ENCODE measurements around the gene MTMR6. TPM values are rescaled to one million over a fixed set of nuclear protein-coding genes. Genes with fewer than 3 reads are reported as not detected.

MTMR6 gene
- total RNA-seq, 1 experiment from 2014 or later = 20.3 TPM

DNA sequence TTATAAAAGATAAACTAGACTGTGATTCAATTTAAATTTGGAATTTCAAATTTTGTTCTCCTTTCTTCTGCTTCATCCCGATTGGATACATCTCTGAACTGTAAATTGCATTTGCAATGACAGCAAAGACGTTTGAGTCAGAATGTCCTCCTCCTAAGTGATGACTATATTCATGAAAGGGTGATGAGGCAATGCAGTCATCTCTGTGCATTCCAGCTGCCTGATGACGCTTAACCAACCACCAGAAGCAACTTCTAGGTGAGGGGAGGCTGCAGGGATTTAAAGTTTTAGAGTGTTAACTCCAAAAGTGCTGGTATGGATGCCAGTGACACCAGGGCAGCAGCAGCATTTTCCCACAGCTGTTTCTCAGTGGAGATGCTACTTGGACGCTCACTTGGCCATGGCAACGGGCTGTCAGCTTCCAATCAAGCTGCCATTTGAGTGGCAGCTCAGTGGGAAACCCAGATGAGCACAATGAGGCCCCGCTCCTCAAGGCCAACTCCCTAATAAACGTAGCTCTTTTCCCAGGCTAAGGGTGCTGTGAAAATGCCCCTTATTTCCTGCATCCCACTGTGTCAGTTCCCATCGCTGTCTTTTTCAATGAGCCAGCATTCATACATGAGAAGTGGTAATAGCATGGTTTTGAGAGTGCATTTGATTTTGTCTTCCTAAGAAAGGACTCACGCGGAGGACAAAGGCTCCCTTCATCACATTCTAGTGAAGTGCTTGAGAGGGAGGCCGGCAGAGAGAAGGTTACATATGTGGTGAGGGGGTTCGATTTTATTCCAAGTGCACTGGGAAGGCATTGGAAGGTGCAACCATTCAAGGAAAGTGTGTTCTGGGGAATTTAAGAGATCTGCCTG, 70.0 kb downstream of the MTMR6 start:
- peak; percentile 11 for DNase-seq (ENCODE audit: low read depth)

- no peak for DNase-seq (ENCODE audit: low read depth)
These were observed 72.1 kb downstream of the MTMR6 start for GRCh38 chr13:25215253-25215575.

DNA sequence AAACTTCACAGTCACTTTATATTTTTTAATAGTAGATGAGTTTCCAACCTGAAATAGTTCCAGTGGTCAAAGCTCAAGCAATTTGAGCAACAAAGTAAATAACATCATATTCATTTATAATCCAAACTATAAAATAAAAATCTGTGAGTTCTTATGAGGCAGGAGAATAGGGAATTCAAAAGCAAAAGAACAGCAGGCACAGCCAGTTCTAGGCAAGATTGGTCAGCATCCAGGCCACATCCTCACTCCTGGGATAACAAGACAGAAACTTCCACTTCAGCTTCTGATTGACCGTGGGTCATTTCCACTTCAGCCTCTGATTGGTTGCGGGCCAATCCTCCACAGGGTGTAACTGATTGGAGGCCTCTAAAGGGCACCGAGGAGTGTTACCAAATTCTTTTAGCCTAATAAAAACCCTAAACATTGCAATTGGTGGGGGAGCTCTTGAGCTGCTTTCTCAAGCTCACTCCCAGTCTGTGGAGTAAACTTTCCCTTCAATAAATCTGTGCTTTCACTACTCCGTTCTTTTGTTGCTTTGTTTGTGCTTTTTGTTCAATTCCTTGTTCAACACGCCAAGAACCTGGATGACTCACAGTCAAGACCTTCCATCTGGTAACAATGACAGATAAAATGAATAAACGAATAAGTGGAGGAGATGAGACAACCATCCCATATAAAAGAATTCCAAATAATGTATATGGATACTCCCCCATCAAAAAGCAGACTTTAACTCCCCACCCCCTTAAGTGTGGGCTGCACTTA, 72.6 kb downstream of the MTMR6 start:
- DNase-seq (ENCODE audit: low read depth) = peak; percentile 7

DNA sequence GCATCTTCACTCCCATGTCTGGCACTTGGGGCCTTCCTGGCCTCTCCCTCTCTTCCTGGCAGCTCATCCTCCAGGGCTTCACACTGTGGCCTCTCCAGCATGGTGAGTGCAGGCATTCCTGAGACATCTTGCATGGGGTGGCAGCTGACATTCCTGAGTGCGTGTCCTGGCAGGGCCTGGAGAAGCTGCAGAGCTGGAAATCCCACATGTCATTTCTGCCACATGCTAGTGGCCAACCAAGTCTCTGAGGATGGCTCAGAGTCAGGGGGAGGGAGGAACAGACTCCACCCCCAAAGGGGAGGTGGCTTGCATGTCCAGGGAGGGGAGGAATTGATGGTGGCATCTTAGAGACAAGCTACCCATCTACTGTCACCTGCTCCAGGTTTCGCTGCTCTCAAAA, 73.6 kb downstream of the MTMR6 start:
- no peak for DNase-seq (ENCODE audit: low read depth)

DNA sequence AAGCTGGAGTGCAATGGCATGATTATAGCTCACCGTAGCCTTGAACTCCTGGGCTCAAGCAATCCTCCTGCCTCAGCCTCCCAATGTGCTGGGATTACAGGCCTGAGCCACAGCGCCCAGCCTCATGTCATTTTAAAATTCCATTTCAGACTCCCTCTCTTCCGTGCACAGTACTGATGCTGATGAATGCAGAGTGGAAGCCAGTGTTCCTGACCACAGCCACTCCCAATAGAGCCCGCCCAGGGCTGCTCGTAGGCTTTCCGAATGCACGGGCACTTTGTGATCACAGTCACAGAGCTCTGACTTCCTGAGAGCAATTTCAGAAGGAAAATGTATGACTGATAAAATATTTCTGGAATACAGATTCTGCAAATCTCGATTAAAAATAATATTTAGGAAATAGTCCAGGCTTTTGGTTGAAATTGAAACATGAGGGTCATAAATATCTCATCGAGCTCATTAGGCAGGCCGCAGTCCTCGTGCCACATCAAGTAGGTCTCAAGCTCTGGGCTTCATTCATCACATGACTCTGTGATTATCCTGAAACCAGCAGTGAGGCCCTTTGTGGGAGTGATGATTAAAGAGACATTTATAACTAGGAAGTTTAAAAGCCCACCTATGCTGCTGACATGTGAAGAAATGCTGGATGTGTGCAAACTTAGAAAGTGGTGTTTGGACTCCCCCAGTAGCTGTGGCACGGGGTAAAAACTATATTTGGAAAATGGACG, 76.3 kb downstream of the MTMR6 start:
- no peak for DNase-seq (ENCODE audit: low read depth)

- DNase-seq (ENCODE audit: low read depth) = no peak
These were observed 79.9 kb downstream of the MTMR6 start for GRCh38 chr13:25207291-25207810.

GRCh38 chr13:25204863-25205262, 82.4 kb downstream of the MTMR6 start:
- no peak for DNase-seq (ENCODE audit: low read depth)

DNA sequence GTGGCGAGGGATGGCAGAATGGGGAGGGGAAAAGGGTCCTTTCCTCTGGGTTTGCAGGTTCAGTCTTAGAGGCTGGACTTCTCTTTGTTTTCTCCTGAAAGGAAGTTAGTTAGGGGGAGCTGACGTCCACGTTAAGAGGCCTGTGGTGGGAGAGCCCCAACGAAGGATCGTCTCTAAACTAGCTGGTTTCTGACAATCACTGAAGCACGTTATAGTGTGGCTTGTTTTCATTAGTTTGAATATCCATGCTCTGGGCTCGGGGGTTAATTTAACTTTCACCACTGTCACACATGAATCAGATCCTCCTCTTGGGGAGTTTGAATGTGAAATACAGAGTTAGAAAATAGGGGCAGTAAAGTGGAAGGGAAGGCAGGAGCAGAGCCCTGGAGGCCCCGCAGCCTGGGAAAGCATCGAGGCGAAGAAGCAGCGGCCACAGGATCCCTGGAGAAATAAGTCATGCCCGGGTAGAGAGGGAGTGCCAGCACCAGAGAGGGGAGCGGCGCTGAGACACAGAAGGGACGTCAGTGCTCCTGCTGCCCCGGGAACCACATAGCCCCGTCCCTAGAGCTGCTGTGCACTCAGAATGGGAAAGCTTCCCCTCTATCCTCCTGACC, 84.1 kb downstream of the MTMR6 start:
- peak; percentile 9 for DNase-seq (ENCODE audit: low read depth)

GRCh38 chr13:25200783-25201182, 86.5 kb downstream of the MTMR6 start:
- no peak for DNase-seq (ENCODE audit: low read depth)

DNA sequence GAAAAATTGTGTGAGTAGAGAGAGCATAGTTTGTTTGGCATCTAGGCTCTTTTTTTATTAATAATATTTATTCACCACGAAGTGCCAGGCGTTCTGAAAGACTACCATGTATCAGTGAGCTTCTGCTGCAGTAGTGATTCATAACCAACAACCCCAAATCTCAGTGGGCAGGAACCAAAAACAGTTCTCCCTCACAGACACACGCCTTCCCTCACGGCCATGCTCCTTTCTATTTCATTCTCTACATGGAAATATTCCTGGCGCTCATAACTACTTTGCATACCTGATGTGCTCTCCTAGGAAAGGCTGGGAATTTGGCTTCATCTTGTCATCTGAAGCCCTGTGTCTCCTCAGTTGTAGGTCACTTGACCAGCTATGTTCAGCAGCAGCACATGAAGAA, 88.6 kb downstream of the MTMR6 start:
- DNase-seq (ENCODE audit: low read depth) = no peak

- DNase-seq (ENCODE audit: low read depth) = peak; percentile 28
These were observed 90.3 kb downstream of the MTMR6 start for GRCh38 chr13:25196971-25197370.

Other genes starting within 250 kb of the MTMR6 start
- 0.63 TPM in 1 of 2 replicates, not detected in the other for gene PABPC3, start 191.4 kb downstream of the MTMR6 start, total RNA-seq (2014; rRNA removed; shearing (Covaris generic))
- gene AMER2, start 115.2 kb downstream of the MTMR6 start, total RNA-seq (2014; rRNA removed; shearing (Covaris generic)) = 0.40 TPM in 1 of 2 replicates, not detected in the other
- 47.6 and 52.4 TPM in 2 replicates for gene NUP58, start 14.1 kb upstream of the MTMR6 start, total RNA-seq (2014; rRNA removed; shearing (Covaris generic))
- 2.7 and 4.6 TPM in 2 replicates for gene ATP8A2, start 84.5 kb upstream of the MTMR6 start, total RNA-seq (2014; rRNA removed; shearing (Covaris generic))

All from Daoy (cell line).